G401.6 (cell line): ENCODE results near the gene C1orf146.
A peak's percentile ranks its signal among the peaks of the same experiment; 100 is the strongest.
"Not testable (repeated sequence)": the region's sequence is repeated elsewhere in the genome, so short reads cannot be mapped to it uniquely, and the experiment has no call there.

Source experiments
- FAIRE-seq: peaks from 2 replicates; lab custom pipeline; 2012; peaks lifted over from hg19 to GRCh38; lab: Jason Lieb, UNC

The C1orf146 gene

DNA sequence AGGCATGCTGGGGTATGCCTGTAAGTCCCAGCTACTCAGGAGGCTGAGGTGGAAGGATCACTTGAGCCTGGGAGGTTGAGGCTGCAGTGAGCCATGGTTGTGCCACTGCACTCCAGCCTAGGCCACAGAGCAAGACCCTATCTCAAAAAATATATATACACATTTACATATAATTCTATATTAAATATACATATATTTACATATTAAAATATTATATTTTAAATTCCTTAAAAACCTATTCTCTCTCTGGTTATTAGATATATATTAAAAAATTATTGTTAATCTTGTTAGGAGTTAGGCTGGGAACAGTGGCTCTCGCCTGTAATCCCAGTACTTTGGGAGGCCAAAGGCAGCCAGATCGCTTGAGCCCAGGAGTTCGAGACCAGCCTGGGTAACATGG, 58.4 kb downstream of the C1orf146 start:
- FAIRE-seq = no peak

DNA sequence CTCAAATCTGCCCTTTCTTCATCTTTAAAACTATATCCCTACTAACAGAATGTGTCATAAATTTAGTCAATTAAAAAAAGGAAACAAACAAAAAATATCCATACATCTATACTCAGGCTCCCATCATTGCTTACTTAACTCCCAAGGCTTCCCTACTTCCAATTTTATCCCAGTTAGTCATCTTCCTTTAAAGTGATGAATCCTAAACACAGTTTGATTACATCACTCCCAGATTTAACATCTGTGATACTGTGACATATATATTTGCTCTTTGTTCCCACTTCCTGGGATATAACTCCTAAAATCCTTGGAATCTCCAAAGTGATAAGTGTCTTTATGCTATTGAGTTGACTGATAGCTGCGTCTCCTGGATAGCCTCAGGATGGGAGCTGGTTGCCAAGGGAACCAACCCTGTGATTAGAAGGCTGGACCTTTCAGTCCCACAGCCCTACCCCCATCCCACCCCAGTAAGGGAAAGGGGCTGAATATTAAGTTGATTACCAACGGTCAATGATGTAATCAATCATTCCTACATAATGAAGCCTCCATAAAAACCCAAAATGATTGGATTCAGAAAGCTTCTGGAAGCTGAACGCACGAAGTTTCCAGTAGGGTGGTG, 59.5 kb downstream of the C1orf146 start:
- FAIRE-seq = no peak

DNA sequence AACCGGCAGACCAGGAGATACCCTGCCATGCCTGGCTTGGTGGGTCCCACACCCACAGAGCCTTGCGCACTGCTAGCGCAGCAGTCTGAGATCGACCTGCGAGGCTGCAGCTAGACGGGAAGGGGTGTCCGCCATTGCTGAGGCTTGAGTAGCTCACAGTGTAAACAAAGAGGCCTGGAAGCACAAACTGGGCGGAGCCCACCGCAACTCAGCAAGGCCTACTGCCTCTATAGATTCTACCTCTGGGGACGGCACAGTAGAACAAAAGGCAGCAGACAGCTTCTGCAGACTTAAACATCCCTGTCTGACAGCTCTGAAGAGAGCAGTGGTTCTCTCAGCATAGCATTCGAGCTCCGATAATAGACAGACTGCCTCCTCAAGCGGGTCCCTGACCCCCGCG, 62.1 kb downstream of the C1orf146 start:
- FAIRE-seq = not testable (repeated sequence)

DNA sequence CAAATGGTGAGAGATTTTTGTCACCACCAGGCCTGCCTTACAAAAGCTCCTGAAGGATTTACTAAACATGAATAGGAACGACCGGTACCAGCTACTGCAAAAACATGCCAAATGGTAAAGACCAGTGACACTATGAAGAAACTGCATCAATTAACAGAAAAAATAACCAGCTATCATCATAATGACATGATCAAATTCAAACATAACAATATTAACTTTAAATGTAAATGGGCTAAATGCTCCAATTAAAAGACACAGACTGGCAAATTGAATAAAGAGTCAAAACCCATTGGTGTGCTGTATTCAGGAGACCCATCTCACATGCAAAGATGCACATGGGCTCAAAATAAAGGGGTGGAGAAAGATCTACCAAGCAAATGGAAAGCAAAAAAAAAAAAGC, 63.7 kb downstream of the C1orf146 start:
- FAIRE-seq = not testable (repeated sequence)

DNA sequence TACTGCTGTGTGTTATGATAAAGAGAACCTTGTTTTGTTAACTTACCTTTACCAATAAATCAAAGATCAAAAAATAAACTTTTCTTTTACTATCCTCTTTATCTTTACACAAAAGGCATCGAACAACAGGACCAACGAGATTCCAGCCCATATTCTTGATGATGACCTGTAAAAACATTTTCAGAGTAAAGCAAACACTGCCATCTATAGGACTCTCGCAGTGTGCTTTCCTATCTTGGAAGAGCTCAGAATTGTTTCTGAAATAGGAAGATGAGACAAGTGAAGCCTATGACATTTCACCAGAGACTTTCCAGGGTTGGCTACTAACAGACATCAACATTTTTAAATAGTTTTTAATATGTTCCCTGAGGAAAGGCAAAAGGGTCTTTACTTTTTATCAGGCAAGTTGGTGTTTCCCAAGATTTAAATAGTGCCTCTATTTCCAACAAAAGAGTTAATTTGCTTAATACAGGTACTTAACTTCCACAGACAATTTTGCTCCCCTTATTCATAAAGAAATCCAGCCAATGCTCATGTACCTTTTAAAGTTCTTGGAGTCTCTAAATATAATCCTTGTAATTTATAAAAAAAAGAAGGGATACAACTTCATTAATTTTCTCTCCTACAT, 73.8 kb downstream of the C1orf146 start:
- peak; percentile 98 for FAIRE-seq
